ENCODE results near the gene ACTL6B. TPM values are rescaled to one million over a fixed set of nuclear protein-coding genes. Genes with fewer than 3 reads are reported as not detected.
A peak's percentile ranks its signal among the peaks of the same experiment; 100 is the strongest.

Gene ACTL6B
- total and polyA plus RNA-seq, 2 of the 13 experiments (the other 11 are each of a cell fraction or from before 2014, with no cell fraction given) = not detected

DNA sequence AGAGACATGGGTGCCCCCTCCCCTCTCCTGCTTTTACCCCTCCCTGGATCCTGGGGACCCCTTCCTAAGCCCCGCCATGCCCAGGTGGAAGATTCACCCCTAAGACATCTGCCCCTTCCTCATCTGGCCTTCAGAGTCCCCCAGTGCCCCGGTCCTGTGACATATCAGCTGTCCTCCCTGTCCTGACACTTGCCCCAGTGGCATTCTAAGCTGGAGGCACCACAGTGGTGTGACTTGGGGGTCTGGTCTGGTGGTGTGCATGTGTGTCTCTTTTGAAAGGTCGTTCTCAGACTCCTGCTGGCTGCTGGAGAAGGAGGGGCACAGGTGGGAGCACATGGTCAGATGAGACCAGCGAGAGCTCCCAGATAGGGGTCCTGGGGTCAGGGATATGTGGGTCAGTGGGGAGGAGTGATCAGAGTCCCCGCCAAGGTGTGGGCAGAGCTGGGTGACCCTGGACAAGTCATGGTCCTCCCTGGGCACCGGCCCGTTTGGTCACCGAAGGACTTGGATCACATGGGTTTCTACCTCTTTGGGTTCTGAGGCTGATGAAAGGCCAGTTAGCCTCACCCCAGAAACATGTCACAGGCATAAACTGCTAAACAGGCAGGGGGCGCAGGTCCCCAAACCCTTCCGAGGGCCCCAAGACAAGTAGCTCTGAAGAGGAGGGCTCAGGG, 14.3 kb downstream of the ACTL6B start (continued):
- TF ChIP-seq SP4 (CRISPR knock-in tag; IDR thresholded peaks at IDR 0.05) (peak; percentile 2; the same call in 1 of the 2 replicates), ZSCAN22 (CRISPR knock-in tag; IDR thresholded peaks at IDR 0.05) (no peak), ZNF644 (CRISPR knock-in tag; IDR thresholded peaks at IDR 0.05; ENCODE audit: low read depth) (no peak), RBFOX2 (IDR thresholded peaks at IDR 0.05; ENCODE audit: low read depth, low read length) (no peak), ZNF746 (CRISPR knock-in tag; IDR thresholded peaks at IDR 0.05) (peak; percentile 8; the same call in 1 of the 2 replicates), BORCS8-MEF2B (CRISPR knock-in tag; IDR thresholded peaks at IDR 0.05) (no peak), KLF15 (CRISPR knock-in tag; IDR thresholded peaks at IDR 0.05; ENCODE audit: borderline replicate concordance) (no peak), ZNF572 (CRISPR knock-in tag; IDR thresholded peaks at IDR 0.05) (no peak), REPIN1 (CRISPR knock-in tag; IDR thresholded peaks at IDR 0.05; ENCODE audit: borderline replicate concordance, low read depth) (no peak), WIZ (CRISPR knock-in tag; IDR thresholded peaks at IDR 0.05) (no peak), EP300 (IDR thresholded peaks at IDR 0.05; ENCODE audit: low read depth in 2 of 2, low read length in 2 of 2) (no peak), EP300 (CRISPR knock-in tag; IDR thresholded peaks at IDR 0.05; ENCODE audit: borderline replicate concordance) (no peak), ZNF768 (CRISPR knock-in tag; IDR thresholded peaks at IDR 0.05) (no peak), NR2F2 (IDR thresholded peaks at IDR 0.05; ENCODE audit: borderline replicate concordance, low read depth) (no peak), SIN3A (IDR thresholded peaks at IDR 0.05; ENCODE audit: borderline replicate concordance, low read depth, low read length) (peak; percentile 58; the same call in 1 of the 2 replicates)
- TF ChIP-seq, protein P1, sequence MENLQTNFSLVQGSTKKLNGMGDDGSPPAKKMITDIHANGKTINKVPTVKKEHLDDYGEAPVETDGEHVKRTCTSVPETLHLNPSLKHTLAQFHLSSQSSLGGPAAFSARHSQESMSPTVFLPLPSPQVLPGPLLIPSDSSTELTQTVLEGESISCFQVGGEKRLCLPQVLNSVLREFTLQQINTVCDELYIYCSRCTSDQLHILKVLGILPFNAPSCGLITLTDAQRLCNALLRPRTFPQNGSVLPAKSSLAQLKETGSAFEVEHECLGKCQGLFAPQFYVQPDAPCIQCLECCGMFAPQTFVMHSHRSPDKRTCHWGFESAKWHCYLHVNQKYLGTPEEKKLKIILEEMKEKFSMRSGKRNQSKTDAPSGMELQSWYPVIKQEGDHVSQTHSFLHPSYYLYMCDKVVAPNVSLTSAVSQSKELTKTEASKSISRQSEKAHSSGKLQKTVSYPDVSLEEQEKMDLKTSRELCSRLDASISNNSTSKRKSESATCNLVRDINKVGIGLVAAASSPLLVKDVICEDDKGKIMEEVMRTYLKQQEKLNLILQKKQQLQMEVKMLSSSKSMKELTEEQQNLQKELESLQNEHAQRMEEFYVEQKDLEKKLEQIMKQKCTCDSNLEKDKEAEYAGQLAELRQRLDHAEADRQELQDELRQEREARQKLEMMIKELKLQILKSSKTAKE (CRISPR knock-in tag; IDR thresholded peaks at IDR 0.05; ENCODE audit: borderline replicate concordance) = no peak
- TF ChIP-seq, protein P2, sequence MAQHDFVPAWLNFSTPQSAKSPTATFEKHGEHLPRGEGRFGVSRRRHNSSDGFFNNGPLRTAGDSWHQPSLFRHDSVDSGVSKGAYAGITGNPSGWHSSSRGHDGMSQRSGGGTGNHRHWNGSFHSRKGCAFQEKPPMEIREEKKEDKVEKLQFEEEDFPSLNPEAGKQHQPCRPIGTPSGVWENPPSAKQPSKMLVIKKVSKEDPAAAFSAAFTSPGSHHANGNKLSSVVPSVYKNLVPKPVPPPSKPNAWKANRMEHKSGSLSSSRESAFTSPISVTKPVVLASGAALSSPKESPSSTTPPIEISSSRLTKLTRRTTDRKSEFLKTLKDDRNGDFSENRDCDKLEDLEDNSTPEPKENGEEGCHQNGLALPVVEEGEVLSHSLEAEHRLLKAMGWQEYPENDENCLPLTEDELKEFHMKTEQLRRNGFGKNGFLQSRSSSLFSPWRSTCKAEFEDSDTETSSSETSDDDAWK (CRISPR knock-in tag; IDR thresholded peaks at IDR 0.05) = no peak
- TF ChIP-seq, protein P3, sequence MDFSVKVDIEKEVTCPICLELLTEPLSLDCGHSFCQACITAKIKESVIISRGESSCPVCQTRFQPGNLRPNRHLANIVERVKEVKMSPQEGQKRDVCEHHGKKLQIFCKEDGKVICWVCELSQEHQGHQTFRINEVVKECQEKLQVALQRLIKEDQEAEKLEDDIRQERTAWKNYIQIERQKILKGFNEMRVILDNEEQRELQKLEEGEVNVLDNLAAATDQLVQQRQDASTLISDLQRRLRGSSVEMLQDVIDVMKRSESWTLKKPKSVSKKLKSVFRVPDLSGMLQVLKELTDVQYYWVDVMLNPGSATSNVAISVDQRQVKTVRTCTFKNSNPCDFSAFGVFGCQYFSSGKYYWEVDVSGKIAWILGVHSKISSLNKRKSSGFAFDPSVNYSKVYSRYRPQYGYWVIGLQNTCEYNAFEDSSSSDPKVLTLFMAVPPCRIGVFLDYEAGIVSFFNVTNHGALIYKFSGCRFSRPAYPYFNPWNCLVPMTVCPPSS (IDR thresholded peaks at IDR 0.05) = no peak
- TF ChIP-seq, protein P4, sequence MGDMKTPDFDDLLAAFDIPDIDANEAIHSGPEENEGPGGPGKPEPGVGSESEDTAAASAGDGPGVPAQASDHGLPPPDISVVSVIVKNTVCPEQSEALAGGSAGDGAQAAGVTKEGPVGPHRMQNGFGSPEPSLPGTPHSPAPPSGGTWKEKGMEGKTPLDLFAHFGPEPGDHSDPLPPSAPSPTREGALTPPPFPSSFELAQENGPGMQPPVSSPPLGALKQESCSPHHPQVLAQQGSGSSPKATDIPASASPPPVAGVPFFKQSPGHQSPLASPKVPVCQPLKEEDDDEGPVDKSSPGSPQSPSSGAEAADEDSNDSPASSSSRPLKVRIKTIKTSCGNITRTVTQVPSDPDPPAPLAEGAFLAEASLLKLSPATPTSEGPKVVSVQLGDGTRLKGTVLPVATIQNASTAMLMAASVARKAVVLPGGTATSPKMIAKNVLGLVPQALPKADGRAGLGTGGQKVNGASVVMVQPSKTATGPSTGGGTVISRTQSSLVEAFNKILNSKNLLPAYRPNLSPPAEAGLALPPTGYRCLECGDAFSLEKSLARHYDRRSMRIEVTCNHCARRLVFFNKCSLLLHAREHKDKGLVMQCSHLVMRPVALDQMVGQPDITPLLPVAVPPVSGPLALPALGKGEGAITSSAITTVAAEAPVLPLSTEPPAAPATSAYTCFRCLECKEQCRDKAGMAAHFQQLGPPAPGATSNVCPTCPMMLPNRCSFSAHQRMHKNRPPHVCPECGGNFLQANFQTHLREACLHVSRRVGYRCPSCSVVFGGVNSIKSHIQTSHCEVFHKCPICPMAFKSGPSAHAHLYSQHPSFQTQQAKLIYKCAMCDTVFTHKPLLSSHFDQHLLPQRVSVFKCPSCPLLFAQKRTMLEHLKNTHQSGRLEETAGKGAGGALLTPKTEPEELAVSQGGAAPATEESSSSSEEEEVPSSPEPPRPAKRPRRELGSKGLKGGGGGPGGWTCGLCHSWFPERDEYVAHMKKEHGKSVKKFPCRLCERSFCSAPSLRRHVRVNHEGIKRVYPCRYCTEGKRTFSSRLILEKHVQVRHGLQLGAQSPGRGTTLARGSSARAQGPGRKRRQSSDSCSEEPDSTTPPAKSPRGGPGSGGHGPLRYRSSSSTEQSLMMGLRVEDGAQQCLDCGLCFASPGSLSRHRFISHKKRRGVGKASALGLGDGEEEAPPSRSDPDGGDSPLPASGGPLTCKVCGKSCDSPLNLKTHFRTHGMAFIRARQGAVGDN (CRISPR knock-in tag; IDR thresholded peaks at IDR 0.05) = peak; percentile 69
- TF ChIP-seq, protein P5, sequence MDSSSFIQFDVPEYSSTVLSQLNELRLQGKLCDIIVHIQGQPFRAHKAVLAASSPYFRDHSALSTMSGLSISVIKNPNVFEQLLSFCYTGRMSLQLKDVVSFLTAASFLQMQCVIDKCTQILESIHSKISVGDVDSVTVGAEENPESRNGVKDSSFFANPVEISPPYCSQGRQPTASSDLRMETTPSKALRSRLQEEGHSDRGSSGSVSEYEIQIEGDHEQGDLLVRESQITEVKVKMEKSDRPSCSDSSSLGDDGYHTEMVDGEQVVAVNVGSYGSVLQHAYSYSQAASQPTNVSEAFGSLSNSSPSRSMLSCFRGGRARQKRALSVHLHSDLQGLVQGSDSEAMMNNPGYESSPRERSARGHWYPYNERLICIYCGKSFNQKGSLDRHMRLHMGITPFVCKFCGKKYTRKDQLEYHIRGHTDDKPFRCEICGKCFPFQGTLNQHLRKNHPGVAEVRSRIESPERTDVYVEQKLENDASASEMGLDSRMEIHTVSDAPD (CRISPR knock-in tag; IDR thresholded peaks at IDR 0.05) = 0 out of 2 replicates have a peak, but pooled peaks have one; percentile 43
